Panc1 (cell line): ENCODE results near the gene PSAP. TPM values are rescaled to one million over a fixed set of nuclear protein-coding genes. Genes with fewer than 3 reads are reported as not detected.

Experiments used
- ATAC-seq: fragments of 200-7000 bp; cut with Tn5 transposase; 2 replicates; pipeline ENCODE4 v1.9.1; 2020; ENCODE audit warnings: mild to moderate bottlenecking, moderate library complexity
- BruUV-seq: library from RNA; stranded (reverse); fragments of 400-500 nt; replicated peaks from 2 replicates; lab custom pipeline; 2021; lab: Mats Ljungman, UMichigan
- CTCF ChIA-PET: fragments of 300-600 bp; sonication (Branson Sonifier 250); formaldehyde crosslinking; loops from one replicate; lab custom pipeline; 2022; ENCODE audit warnings: antibody characterized with exemption; lab: Charles Lee
- POLR2A ChIA-PET: fragments of 300-600 bp; sonication (Branson Sonifier 250); formaldehyde crosslinking; loops from one replicate; lab custom pipeline; 2022; ENCODE audit warnings: antibody characterized with exemption; lab: Charles Lee
- DNase-seq: peaks from one replicate; pipeline ENCODE4 v3.0.0-alpha.2; 2010; ENCODE audit warnings: low read depth, low spot score
- H3K27ac ChIP-seq: 2 replicates; pipeline ENCODE4 v1.5.1; 2011; ENCODE audit warnings: mild to moderate bottlenecking, low read length, inconsistent platforms
- H3K27me3 ChIP-seq: fragments of 200-500 bp; sonication (Bioruptor generic); 2 replicates; pipeline ENCODE4 v1.6.0; 2014; ENCODE audit warnings: low read length, inconsistent platforms; ENCODE audit not compliant: control insufficient read depth, insufficient read depth
- H3K36me3 ChIP-seq: fragments of 200-500 bp; sonication (Bioruptor generic); 2 replicates; pipeline ENCODE4 v1.5.1; 2014; ENCODE audit warnings: inconsistent platforms, mild to moderate bottlenecking, low read length, moderate library complexity; ENCODE audit not compliant: control insufficient read depth, insufficient read depth
- H3K4me1 ChIP-seq: 2 replicates; pipeline ENCODE4 v1.5.1; 2011; ENCODE audit warnings: inconsistent platforms, mild to moderate bottlenecking, low read length, moderate library complexity; ENCODE audit not compliant: control insufficient read depth, insufficient read depth
- H3K4me3 ChIP-seq, 2 experiments: 2 replicates each; pipeline ENCODE4 v1.5.1; 2011 to 2012; ENCODE audit warnings: low read depth in 2 of 2, low read length in 2 of 2, mild to moderate bottlenecking in 2 of 2, inconsistent platforms in 1 of 2, moderate library complexity in 1 of 2
- H3K9me3 ChIP-seq: fragments of 200-500 bp; sonication (Bioruptor generic); 2 replicates; pipeline ENCODE4 v1.5.1; 2014; ENCODE audit warnings: low read depth, mild to moderate bottlenecking, inconsistent platforms, low read length, moderate library complexity; ENCODE audit not compliant: control insufficient read depth, insufficient read depth
- POLR2AphosphoS5 ChIP-seq: IDR thresholded peaks from 2 replicates; pipeline ENCODE4 v1.6.1; 2012; ENCODE audit warnings: mild to moderate bottlenecking, low read depth, low read length, moderate library complexity
- SIN3A ChIP-seq: IDR thresholded peaks from 2 replicates; pipeline ENCODE4 v1.6.1; 2012; ENCODE audit warnings: low read depth, mild to moderate bottlenecking, low read length, moderate library complexity, borderline replicate concordance; ENCODE audit not compliant: insufficient read depth
- TCF7L2 ChIP-seq: IDR thresholded peaks from 2 replicates; pipeline ENCODE4 v1.6.1; 2011; ENCODE audit warnings: mild to moderate bottlenecking, low read depth, low read length, inconsistent platforms
- in situ Hi-C: cut with HindIII; loops from 2 replicates; pipeline ENCODE4 v1.10.0; 2016; ENCODE audit warnings: low sequenced_read_pairs, low pct_unique_long_range_greater_than_20kb
- intact Hi-C: fragments of 100-400 bp; cut with micrococcal nuclease; formaldehyde crosslinking; loops from one replicate; pipeline ENCODE4 v1.10.0; 2022; ENCODE audit not compliant: unreplicated experiment
- total RNA-seq: library from RNA; stranded (reverse); gene quantifications from one replicate; pipeline ENCODE4 v1.2.1, GENCODE V29; 2021; ENCODE audit not compliant: unreplicated experiment
- TF ChIP-seq, protein P1 (sequence below): fragments of 450-650 bp; IDR thresholded peaks from 2 replicates; pipeline ENCODE4 v1.5.1; 2017; ENCODE audit warnings: mild to moderate bottlenecking
- TF ChIP-seq, protein P2 (sequence below), 2 experiments: IDR thresholded peaks; 2 replicates each; pipeline ENCODE4 v1.6.1; 2011 to 2012; ENCODE audit warnings: low read depth in 2 of 2, control low read depth in 1 of 2, low read length in 1 of 2, mild to moderate bottlenecking in 1 of 2, moderate library complexity in 1 of 2; ENCODE audit not compliant: insufficient read depth in 1 of 2

The PSAP gene
- total RNA-seq, 1 experiment from 2014 or later: 3,649 TPM

GRCh38 chr10:71829171-71829570, 21.9 kb downstream of the PSAP start:
- POLR2A ChIA-PET: no interaction called here
- in situ Hi-C loops: no loop called here
- CTCF ChIA-PET: interaction anchor here (0.6 kb wide), 1 partner anchor 69 kb away, joined by 4 read pairs; no protein-coding TSS in a partner anchor
- H3K4me1 ChIP-seq: peaks cover 17% of the 10 kb centered on the region
- TF ChIP-seq, protein P1, sequence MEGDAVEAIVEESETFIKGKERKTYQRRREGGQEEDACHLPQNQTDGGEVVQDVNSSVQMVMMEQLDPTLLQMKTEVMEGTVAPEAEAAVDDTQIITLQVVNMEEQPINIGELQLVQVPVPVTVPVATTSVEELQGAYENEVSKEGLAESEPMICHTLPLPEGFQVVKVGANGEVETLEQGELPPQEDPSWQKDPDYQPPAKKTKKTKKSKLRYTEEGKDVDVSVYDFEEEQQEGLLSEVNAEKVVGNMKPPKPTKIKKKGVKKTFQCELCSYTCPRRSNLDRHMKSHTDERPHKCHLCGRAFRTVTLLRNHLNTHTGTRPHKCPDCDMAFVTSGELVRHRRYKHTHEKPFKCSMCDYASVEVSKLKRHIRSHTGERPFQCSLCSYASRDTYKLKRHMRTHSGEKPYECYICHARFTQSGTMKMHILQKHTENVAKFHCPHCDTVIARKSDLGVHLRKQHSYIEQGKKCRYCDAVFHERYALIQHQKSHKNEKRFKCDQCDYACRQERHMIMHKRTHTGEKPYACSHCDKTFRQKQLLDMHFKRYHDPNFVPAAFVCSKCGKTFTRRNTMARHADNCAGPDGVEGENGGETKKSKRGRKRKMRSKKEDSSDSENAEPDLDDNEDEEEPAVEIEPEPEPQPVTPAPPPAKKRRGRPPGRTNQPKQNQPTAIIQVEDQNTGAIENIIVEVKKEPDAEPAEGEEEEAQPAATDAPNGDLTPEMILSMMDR: no peak
- TF ChIP-seq TCF7L2 (no peak), SIN3A (no peak), POLR2AphosphoS5 (no peak)
- TF ChIP-seq, protein P2, sequence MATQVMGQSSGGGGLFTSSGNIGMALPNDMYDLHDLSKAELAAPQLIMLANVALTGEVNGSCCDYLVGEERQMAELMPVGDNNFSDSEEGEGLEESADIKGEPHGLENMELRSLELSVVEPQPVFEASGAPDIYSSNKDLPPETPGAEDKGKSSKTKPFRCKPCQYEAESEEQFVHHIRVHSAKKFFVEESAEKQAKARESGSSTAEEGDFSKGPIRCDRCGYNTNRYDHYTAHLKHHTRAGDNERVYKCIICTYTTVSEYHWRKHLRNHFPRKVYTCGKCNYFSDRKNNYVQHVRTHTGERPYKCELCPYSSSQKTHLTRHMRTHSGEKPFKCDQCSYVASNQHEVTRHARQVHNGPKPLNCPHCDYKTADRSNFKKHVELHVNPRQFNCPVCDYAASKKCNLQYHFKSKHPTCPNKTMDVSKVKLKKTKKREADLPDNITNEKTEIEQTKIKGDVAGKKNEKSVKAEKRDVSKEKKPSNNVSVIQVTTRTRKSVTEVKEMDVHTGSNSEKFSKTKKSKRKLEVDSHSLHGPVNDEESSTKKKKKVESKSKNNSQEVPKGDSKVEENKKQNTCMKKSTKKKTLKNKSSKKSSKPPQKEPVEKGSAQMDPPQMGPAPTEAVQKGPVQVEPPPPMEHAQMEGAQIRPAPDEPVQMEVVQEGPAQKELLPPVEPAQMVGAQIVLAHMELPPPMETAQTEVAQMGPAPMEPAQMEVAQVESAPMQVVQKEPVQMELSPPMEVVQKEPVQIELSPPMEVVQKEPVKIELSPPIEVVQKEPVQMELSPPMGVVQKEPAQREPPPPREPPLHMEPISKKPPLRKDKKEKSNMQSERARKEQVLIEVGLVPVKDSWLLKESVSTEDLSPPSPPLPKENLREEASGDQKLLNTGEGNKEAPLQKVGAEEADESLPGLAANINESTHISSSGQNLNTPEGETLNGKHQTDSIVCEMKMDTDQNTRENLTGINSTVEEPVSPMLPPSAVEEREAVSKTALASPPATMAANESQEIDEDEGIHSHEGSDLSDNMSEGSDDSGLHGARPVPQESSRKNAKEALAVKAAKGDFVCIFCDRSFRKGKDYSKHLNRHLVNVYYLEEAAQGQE (IDR thresholded peaks at IDR 0.05; ENCODE audit: insufficient read depth in 1 of 2, low read depth in 2 of 2, low read length in 1 of 2): no peak
- BruUV-seq: no TSS peak
- intact Hi-C loops: no loop called here
- no peaks in the 10 kb centered on the region for H3K27me3 ChIP-seq
- no peak overlapping the region for H3K4me3 ChIP-seq
- peaks cover 72% of the 10 kb centered on the region for H3K36me3 ChIP-seq
- H3K9me3 ChIP-seq: no peaks in the 10 kb centered on the region
- peak overlapping the region; percentile 5; the same call in 1 of the 2 replicates for H3K27ac ChIP-seq
- DNase-seq (no peak), ATAC-seq (no peak)

DNA sequence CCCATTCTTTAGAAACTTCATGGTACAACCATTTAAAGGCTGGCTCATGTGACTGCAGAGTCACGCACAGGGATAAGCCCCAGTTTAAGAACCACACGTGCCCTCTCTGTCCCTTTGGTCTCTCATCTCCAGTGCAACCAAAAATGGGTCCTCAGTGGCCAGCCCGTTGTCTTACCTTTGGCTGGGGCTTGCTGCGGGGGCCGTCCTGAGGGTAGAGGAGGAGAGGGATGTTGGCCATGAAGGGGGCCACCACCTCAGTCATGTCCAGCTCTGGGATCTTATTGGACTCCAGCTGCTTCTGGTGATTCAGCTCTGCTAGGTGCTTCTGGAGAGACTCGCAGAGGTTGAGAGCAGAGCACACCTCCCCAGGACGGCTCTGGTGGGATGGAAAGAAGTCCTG, 22.3 kb downstream of the PSAP start:
- H3K4me3 ChIP-seq: no peak overlapping the region
- peaks cover 12% of the 10 kb centered on the region; the same call in 1 of the 2 replicates for H3K4me1 ChIP-seq
- H3K27me3 ChIP-seq: no peaks in the 10 kb centered on the region
- peak overlapping the region; percentile 5; the same call in 1 of the 2 replicates for H3K27ac ChIP-seq
- ChIA-PET POLR2A (no interaction called here), CTCF (no interaction called here)
- TF ChIP-seq POLR2AphosphoS5: no peak
- no peak for TF ChIP-seq TCF7L2
- TF ChIP-seq, protein P2 (IDR thresholded peaks at IDR 0.05; ENCODE audit: insufficient read depth in 1 of 2, low read depth in 2 of 2, low read length in 1 of 2): no peak
- TF ChIP-seq SIN3A: no peak
- TF ChIP-seq, protein P1: no peak
- DNase-seq (no peak), ATAC-seq (no peak)
- H3K9me3 ChIP-seq: no peaks in the 10 kb centered on the region
- in situ Hi-C loops: no loop called here
- BruUV-seq: no TSS peak
- H3K36me3 ChIP-seq: peaks cover 77% of the 10 kb centered on the region
- intact Hi-C loops: no loop called here
